Hepatocyte (in vitro differentiated cells): ENCODE data around the gene RNF224. TPM values are rescaled to one million over a fixed set of nuclear protein-coding genes. Genes with fewer than 3 reads are reported as not detected.

Source experiments
- DNase-seq: peaks from one replicate; pipeline ENCODE4 v3.0.0-alpha.2; 2016; ENCODE audit warnings: low spot score
- H2AFZ ChIP-seq: fragments of 200-600 bp; sonication (generic); 2 replicates; pipeline ENCODE4 v1.6.0; 2016; ENCODE audit warnings: antibody characterized with exemption, mild to moderate bottlenecking
- H3K27ac ChIP-seq: fragments of 200-600 bp; sonication (generic); 2 replicates; pipeline ENCODE4 v1.5.1; 2016; ENCODE audit warnings: mild to moderate bottlenecking
- H3K27me3 ChIP-seq: fragments of 200-600 bp; sonication (generic); 2 replicates; pipeline ENCODE4 v1.6.1; 2016
- H3K36me3 ChIP-seq: fragments of 200-600 bp; sonication (generic); replicated peaks from 2 replicates; pipeline ENCODE4 v1.5.1; 2016; ENCODE audit warnings: low read depth; ENCODE audit not compliant: insufficient read depth
- H3K4me1 ChIP-seq: fragments of 200-600 bp; sonication (generic); 2 replicates; pipeline ENCODE4 v1.5.1; 2016; ENCODE audit warnings: mild to moderate bottlenecking, moderate library complexity; ENCODE audit not compliant: insufficient read depth
- H3K4me2 ChIP-seq: fragments of 200-600 bp; sonication (generic); 2 replicates; pipeline ENCODE4 v1.6.0; 2016
- H3K4me3 ChIP-seq: fragments of 200-600 bp; sonication (generic); 2 replicates; pipeline ENCODE4 v1.5.1; 2016; ENCODE audit warnings: mild to moderate bottlenecking
- H3K79me2 ChIP-seq: fragments of 200-600 bp; sonication (generic); 2 replicates; pipeline ENCODE4 v1.6.0; 2017; ENCODE audit warnings: mild to moderate bottlenecking
- H3K9me2 ChIP-seq: fragments of 200-600 bp; sonication (generic); replicated peaks from 2 replicates; pipeline ENCODE4 v1.6.0; 2017; ENCODE audit warnings: mild to moderate bottlenecking; ENCODE audit not compliant: insufficient read depth
- H3K9me3 ChIP-seq: fragments of 200-600 bp; sonication (generic); 2 replicates; pipeline ENCODE4 v1.5.1; 2016; ENCODE audit warnings: low read depth, mild to moderate bottlenecking
- H4K20me1 ChIP-seq: fragments of 200-600 bp; sonication (generic); 2 replicates; pipeline ENCODE4 v1.6.0; 2016; ENCODE audit warnings: mild to moderate bottlenecking; ENCODE audit not compliant: insufficient read depth, poor library complexity, severe bottlenecking
- EZH2 ChIP-seq: fragments of 200-600 bp; sonication (generic); IDR thresholded peaks from 2 replicates; pipeline ENCODE4 v1.6.1; 2016; ENCODE audit warnings: antibody characterized with exemption, mild to moderate bottlenecking, borderline replicate concordance
- EZH2phosphoT487 ChIP-seq: fragments of 200-600 bp; sonication (generic); IDR thresholded peaks from one replicate; pipeline ENCODE4 v1.6.1; 2018; ENCODE audit warnings: antibody characterized with exemption, mild to moderate bottlenecking, low read depth, moderate library complexity; ENCODE audit not compliant: unreplicated experiment, severe bottlenecking
- WGBS: methylation state at CpG from one replicate; pipeline ENCODE4 v1.1.6; 2016; ENCODE audit warnings: low lambda C conversion rate; ENCODE audit errors: missing lambda C conversion rate; 5-methylcytosine and 5-hydroxymethylcytosine counted together
- polyA plus RNA-seq: library from polyadenylated mRNA; unstranded; fragments of >200 nt; fragmentation: Nextera tagmentation; extraction: Ambion mirVana; gene quantifications from 2 replicates; pipeline ENCODE4 v1.2.1, GENCODE V29; 2016
- total RNA-seq: library from RNA; depleted of rRNA; stranded (reverse); fragments of >200 nt; gene quantifications from 2 replicates; pipeline ENCODE4 v1.2.3, GENCODE V29; 2014
- TF ChIP-seq, protein P1 (sequence below): fragments of 200-600 bp; sonication (generic); IDR thresholded peaks from 2 replicates; pipeline ENCODE4 v1.5.1; 2016; ENCODE audit warnings: antibody characterized with exemption, mild to moderate bottlenecking; ENCODE audit not compliant: poor library complexity

The RNF224 gene
- total and polyA plus RNA-seq, 2 experiments from 2014 or later = 1.1 to 1.4 TPM

DNA sequence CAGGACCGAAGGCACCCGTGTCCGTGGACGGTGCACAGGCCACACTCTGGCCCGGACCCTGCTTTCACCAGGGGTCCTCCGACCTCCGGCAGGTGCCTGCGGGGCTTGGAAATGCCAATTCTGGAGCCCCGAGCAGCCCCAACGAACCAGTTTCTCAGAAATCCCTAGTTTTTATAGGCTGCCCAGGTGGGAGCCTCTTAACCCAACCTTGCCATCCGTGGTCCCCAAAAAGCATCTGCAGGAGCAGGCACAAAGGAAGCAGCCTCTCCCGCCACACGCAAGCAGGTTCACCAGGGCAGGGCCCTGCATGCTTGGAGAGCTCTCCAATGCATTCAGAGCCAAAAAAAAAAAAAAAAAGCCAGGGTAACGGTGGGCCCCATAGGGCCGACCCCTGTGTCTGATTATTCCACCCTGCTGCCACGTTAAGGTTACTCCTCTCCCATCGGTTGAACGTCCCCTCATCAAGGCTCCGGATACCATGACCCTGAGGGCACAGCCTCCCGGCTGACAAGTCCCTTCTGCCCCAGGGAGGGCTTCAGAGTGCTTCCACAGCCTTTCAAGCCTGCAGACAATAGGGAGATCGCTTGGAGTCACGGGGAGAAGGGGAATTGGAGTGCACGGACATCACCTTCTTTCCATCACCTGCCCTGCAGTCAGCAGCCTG lies 26.0 kb upstream of the RNF224 start:
- H3K36me3 ChIP-seq = no peaks in the 10 kb centered on the region
- H3K4me3 ChIP-seq = peak overlapping the region; percentile 30
- H3K4me2 ChIP-seq = peak overlapping the region; percentile 87
- no peaks in the 10 kb centered on the region for H3K27me3 ChIP-seq
- no peaks in the 10 kb centered on the region for H3K9me3 ChIP-seq
- TF ChIP-seq, protein P1, sequence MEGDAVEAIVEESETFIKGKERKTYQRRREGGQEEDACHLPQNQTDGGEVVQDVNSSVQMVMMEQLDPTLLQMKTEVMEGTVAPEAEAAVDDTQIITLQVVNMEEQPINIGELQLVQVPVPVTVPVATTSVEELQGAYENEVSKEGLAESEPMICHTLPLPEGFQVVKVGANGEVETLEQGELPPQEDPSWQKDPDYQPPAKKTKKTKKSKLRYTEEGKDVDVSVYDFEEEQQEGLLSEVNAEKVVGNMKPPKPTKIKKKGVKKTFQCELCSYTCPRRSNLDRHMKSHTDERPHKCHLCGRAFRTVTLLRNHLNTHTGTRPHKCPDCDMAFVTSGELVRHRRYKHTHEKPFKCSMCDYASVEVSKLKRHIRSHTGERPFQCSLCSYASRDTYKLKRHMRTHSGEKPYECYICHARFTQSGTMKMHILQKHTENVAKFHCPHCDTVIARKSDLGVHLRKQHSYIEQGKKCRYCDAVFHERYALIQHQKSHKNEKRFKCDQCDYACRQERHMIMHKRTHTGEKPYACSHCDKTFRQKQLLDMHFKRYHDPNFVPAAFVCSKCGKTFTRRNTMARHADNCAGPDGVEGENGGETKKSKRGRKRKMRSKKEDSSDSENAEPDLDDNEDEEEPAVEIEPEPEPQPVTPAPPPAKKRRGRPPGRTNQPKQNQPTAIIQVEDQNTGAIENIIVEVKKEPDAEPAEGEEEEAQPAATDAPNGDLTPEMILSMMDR = no peak
- TF ChIP-seq EZH2phosphoT487 (no peak), EZH2 (no peak)
- H4K20me1 ChIP-seq = peaks cover 31% of the 10 kb centered on the region
- peak overlapping the region; percentile 78 for H3K27ac ChIP-seq
- H3K79me2 ChIP-seq = peaks cover 82% of the 10 kb centered on the region
- no peaks in the 10 kb centered on the region for H3K9me2 ChIP-seq
- H3K4me1 ChIP-seq = peaks cover 48% of the 10 kb centered on the region
- no peak for DNase-seq
- no peak overlapping the region for H2AFZ ChIP-seq
- WGBS = 25% methylated on average over 23 of the region's 23 CpGs

DNA sequence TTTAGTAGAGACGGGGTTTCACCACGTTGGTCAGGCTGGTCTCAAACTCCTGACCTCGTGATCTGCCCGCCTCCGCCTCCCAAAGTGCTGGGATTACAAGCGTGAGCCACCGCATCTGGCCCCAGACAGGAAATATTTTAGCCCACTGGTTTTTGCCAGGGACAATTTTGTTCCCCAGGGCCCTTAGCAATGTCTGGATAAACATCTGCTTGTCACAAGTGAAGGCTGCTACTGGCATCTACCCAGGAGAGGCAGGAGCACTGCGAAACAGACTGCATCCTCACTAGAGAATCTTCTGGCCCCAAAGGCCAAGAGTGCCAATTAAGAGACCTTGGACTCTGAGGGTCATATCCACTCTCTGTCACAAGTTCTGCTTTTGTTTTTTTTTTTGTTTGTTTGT lies 24.3 kb upstream of the RNF224 start:
- 90% methylated on average over 8 of the region's 8 CpGs for WGBS
- no peaks in the 10 kb centered on the region for H3K36me3 ChIP-seq
- no peak overlapping the region for H2AFZ ChIP-seq
- peak overlapping the region; percentile 87 for H3K4me2 ChIP-seq
- H3K4me1 ChIP-seq = peaks cover 47% of the 10 kb centered on the region
- no peak for DNase-seq
- no peaks in the 10 kb centered on the region for H3K9me3 ChIP-seq
- H3K27me3 ChIP-seq = no peaks in the 10 kb centered on the region
- H3K4me3 ChIP-seq = no peak overlapping the region
- peaks cover 74% of the 10 kb centered on the region for H3K79me2 ChIP-seq
- no peak for TF ChIP-seq EZH2
- TF ChIP-seq EZH2phosphoT487 = no peak
- TF ChIP-seq, protein P1 = no peak
- H4K20me1 ChIP-seq = peaks cover 19% of the 10 kb centered on the region
- H3K27ac ChIP-seq = peak overlapping the region; percentile 65
- H3K9me2 ChIP-seq = no peaks in the 10 kb centered on the region

DNA sequence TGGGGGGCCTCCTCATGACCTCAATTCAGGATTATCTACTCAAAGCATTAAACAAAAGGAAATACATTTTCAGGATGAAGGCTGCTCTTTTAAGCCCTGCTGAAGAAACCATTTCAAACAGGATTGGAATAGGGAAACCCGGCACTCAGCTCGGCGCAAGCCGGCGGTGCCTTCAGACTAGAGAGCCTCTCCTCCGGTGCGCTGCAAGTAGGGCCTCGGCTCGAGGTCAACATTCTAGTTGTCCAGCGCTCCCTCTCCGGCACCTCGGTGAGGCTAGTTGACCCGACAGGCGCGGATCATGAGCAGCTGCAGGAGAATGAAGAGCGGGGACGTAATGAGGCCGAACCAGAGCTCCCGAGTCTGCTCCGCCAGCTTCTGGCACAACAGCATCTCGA lies 22.6 kb upstream of the RNF224 start:
- Histone ChIP-seq H3K9me3 (no peaks in the 10 kb centered on the region), H3K4me1 (peaks cover 30% of the 10 kb centered on the region), H3K79me2 (peaks cover 56% of the 10 kb centered on the region), H3K27ac (peak overlapping the region; percentile 88), H3K36me3 (no peaks in the 10 kb centered on the region), H3K4me2 (peak overlapping the region; percentile 87), H3K9me2 (no peaks in the 10 kb centered on the region), H4K20me1 (peaks cover 2% of the 10 kb centered on the region), H3K27me3 (no peaks in the 10 kb centered on the region), H3K4me3 (peak overlapping the region; percentile 83), H2AFZ (peak overlapping the region; percentile 67)
- TF ChIP-seq EZH2phosphoT487 = no peak
- no peak for TF ChIP-seq EZH2
- TF ChIP-seq, protein P1 = no peak
- 38% methylated on average over 21 of the region's 21 CpGs for WGBS
- no peak for DNase-seq
